Adipocyte (in vitro differentiated cells): ENCODE measurements around the gene PFN1.
A peak's percentile ranks its signal among the peaks of the same experiment; 100 is the strongest.

Experiments
- DNase-seq: peaks from one replicate; pipeline ENCODE4 v3.0.0-alpha.2; 2015; ENCODE audit warnings: low read depth
- H3K27me3 ChIP-seq: replicated peaks from 2 replicates; pipeline ENCODE4 v1.7.0; 2013; ENCODE audit warnings: mild to moderate bottlenecking, low read length, moderate library complexity; ENCODE audit not compliant: control insufficient read depth, insufficient read depth
- H3K36me3 ChIP-seq: 2 replicates; pipeline ENCODE4 v1.7.0; 2013; ENCODE audit warnings: low read length, mild to moderate bottlenecking, moderate library complexity; ENCODE audit not compliant: control insufficient read depth, insufficient read depth, severe bottlenecking
- H3K4me1 ChIP-seq: 2 replicates; pipeline ENCODE4 v1.7.0; 2013; ENCODE audit warnings: mild to moderate bottlenecking, low read length, moderate library complexity; ENCODE audit not compliant: control insufficient read depth, insufficient read depth
- H3K4me3 ChIP-seq: 2 replicates; pipeline ENCODE4 v1.7.0; 2013; ENCODE audit warnings: mild to moderate bottlenecking, low read length, moderate library complexity
- H3K9ac ChIP-seq: 2 replicates; pipeline ENCODE4 v1.7.0; 2013; ENCODE audit warnings: mild to moderate bottlenecking, low read length, moderate library complexity
- H3K9me3 ChIP-seq: 2 replicates; pipeline ENCODE4 v1.7.0; 2013; ENCODE audit warnings: mild to moderate bottlenecking, low read length, moderate library complexity; ENCODE audit not compliant: control insufficient read depth

PFN1 gene

GRCh38 chr17:4948166-4948930 lies at the start of gene PFN1:
TSS of gene PFN1 (minus strand) at chr17:4948530. CDS start at chr17:4948394, 136 bp downstream.
- H3K9me3 ChIP-seq = no peaks in the 10 kb centered on the region
- H3K27me3 ChIP-seq = no peaks in the 10 kb centered on the region
- peak within 1 kb of the TSS; percentile 100 for H3K9ac ChIP-seq
- DNase-seq = peak; percentile 98
- peak within 1 kb of the TSS; percentile 98 for H3K4me3 ChIP-seq
- peaks cover 34% of the 10 kb centered on the region for H3K36me3 ChIP-seq
- H3K4me1 ChIP-seq = peaks cover 42% of the 10 kb centered on the region

- peak; percentile 98 for DNase-seq
- Histone ChIP-seq H3K27me3 (no peaks in the 10 kb centered on the region), H3K9me3 (no peaks in the 10 kb centered on the region), H3K4me3 (peak within 1 kb of the TSS; percentile 98), H3K4me1 (peaks cover 35% of the 10 kb centered on the region), H3K36me3 (peaks cover 14% of the 10 kb centered on the region), H3K9ac (peak within 1 kb of the TSS; percentile 95)
These were observed 49.1 kb upstream of the PFN1 start, which contains the start of the genes INCA1 and KIF1C for GRCh38 chr17:4997302-4998026. TSS of gene INCA1 (minus strand) at chr17:4997522. CDS start at chr17:4994437, 3,085 bp downstream. TSS of gene KIF1C (plus strand) at chr17:4997950. CDS start at chr17:5000247, 2,297 bp downstream.

GRCh38 chr17:4994081-4994595 lies 45.8 kb upstream of the PFN1 start:
- H3K36me3 ChIP-seq = no peaks in the 10 kb centered on the region
- H3K4me1 ChIP-seq = peaks cover 16% of the 10 kb centered on the region
- H3K9me3 ChIP-seq = no peaks in the 10 kb centered on the region
- H3K27me3 ChIP-seq = no peaks in the 10 kb centered on the region
- no peak overlapping the region for H3K9ac ChIP-seq
- no peak overlapping the region for H3K4me3 ChIP-seq
- no peak for DNase-seq

- no peaks in the 10 kb centered on the region for H3K9me3 ChIP-seq
- DNase-seq = peak; percentile 40
- peaks cover 4% of the 10 kb centered on the region for H3K36me3 ChIP-seq
- no peaks in the 10 kb centered on the region for H3K27me3 ChIP-seq
- peak overlapping the region; percentile 95 for H3K9ac ChIP-seq
- H3K4me3 ChIP-seq = peak overlapping the region; percentile 89
- peaks cover 24% of the 10 kb centered on the region for H3K4me1 ChIP-seq
These were observed 39.6 kb upstream of the PFN1 start for GRCh38 chr17:4987767-4988567.

- H3K36me3 ChIP-seq = peaks cover 4% of the 10 kb centered on the region
- H3K4me1 ChIP-seq = peaks cover 24% of the 10 kb centered on the region
- no peaks in the 10 kb centered on the region for H3K9me3 ChIP-seq
- H3K4me3 ChIP-seq = peak within 1 kb of the TSS; percentile 89
- no peaks in the 10 kb centered on the region for H3K27me3 ChIP-seq
- peak within 1 kb of the TSS; percentile 95 for H3K9ac ChIP-seq
- DNase-seq = peak; percentile 90
These were observed 38.8 kb upstream of the PFN1 start, which contains the start of gene CAMTA2 for GRCh38 chr17:4986951-4987766. TSS of gene CAMTA2 (minus strand) at chr17:4987675. CDS start at chr17:4986222, 1,453 bp downstream.

- Histone ChIP-seq H3K27me3 (no peaks in the 10 kb centered on the region), H3K9me3 (no peaks in the 10 kb centered on the region), H3K4me3 (peak overlapping the region; percentile 89), H3K36me3 (peaks cover 10% of the 10 kb centered on the region), H3K9ac (peak overlapping the region; percentile 95), H3K4me1 (peaks cover 24% of the 10 kb centered on the region)
- peak; percentile 18 for DNase-seq
These were observed 38.1 kb upstream of the PFN1 start for GRCh38 chr17:4986403-4986802.

- H3K9ac ChIP-seq = no peak overlapping the region
- no peaks in the 10 kb centered on the region for H3K9me3 ChIP-seq
- H3K27me3 ChIP-seq = no peaks in the 10 kb centered on the region
- peaks cover 16% of the 10 kb centered on the region for H3K4me1 ChIP-seq
- no peak overlapping the region for H3K4me3 ChIP-seq
- peaks cover 30% of the 10 kb centered on the region for H3K36me3 ChIP-seq
- no peak for DNase-seq
These were observed 34.0 kb upstream of the PFN1 start for GRCh38 chr17:4982305-4982704.

- DNase-seq = peak; percentile 80
- Histone ChIP-seq H3K4me1 (peaks cover 6% of the 10 kb centered on the region), H3K9me3 (no peaks in the 10 kb centered on the region), H3K9ac (no peak overlapping the region), H3K4me3 (no peak overlapping the region), H3K27me3 (no peaks in the 10 kb centered on the region), H3K36me3 (peaks cover 40% of the 10 kb centered on the region)
These were observed 32.4 kb upstream of the PFN1 start for GRCh38 chr17:4980644-4981216.

GRCh38 chr17:4978726-4979125 lies 30.4 kb upstream of the PFN1 start:
- DNase-seq = no peak
- Histone ChIP-seq H3K36me3 (peaks cover 47% of the 10 kb centered on the region), H3K4me3 (no peak overlapping the region), H3K4me1 (peaks cover 6% of the 10 kb centered on the region), H3K9ac (no peak overlapping the region), H3K27me3 (no peaks in the 10 kb centered on the region), H3K9me3 (no peaks in the 10 kb centered on the region)

GRCh38 chr17:4974115-4974670 lies 25.9 kb upstream of the PFN1 start:
- Histone ChIP-seq H3K36me3 (peaks cover 62% of the 10 kb centered on the region), H3K9ac (no peak overlapping the region), H3K27me3 (no peaks in the 10 kb centered on the region), H3K4me3 (no peak overlapping the region), H3K9me3 (no peaks in the 10 kb centered on the region), H3K4me1 (peaks cover 19% of the 10 kb centered on the region)
- no peak for DNase-seq
